Heart left ventricle (tissue), 13 donors: ENCODE results near the gene IFIT2.

ENCODE experiments used
- POLR2A ChIP-seq, 2 donors: fragments of 450-650 bp; IDR thresholded peaks; one replicate each; pipeline ENCODE4 v1.6.1; 2017; ENCODE audit warnings: antibody characterized with exemption in 2 of 2, mild to moderate bottlenecking in 2 of 2, moderate library complexity in 2 of 2
- TF ChIP-seq, protein P1 (sequence below), 12 donors: fragments of 200-600 bp; sonication (generic) in 4 of 12; IDR thresholded peaks; one replicate each; pipeline versions ENCODE4 v1.5.0 to v1.8.0; 2018 to 2022; ENCODE audit warnings: antibody characterized with exemption in 12 of 12, mild to moderate bottlenecking in 5 of 12
- donor health status: ischemic (EF 13 %, LVEDD 7.1; RV severe dilation, severe dysfunction).
- donor health status: DM: no; HTN: yes; CAD: no.
- donor health status: DM: no; HTN: no; CAD: no.
- donor health status: ischemic (EF 25% LVEDD 6.9; RV normal size, moderate dysfunction).
- donor health status: ischemic (EF 25% LVEDD 5.7; RV mildly dilated, moderate dysfunction).
- donor health status: ischemic (EF 35%, LVEDD 5.7; RV mildly dilated, moderate dysfunction).
- donor health status: nonischemic (EF 11% LVEDD 7.7; RV severe dilation, severe dysfunction).
- donor health status: DM: yes; HTN: yes; CAD: no.
- donor health status: PGD.
- donor health status: ischemic (EF 29% LVEDD 5.4; RV normal size, mild dysfunction).
- donor health status: nonischemic (EF 23%, LVEDD 6.1; RV moderate dilation, normal function).

DNA sequence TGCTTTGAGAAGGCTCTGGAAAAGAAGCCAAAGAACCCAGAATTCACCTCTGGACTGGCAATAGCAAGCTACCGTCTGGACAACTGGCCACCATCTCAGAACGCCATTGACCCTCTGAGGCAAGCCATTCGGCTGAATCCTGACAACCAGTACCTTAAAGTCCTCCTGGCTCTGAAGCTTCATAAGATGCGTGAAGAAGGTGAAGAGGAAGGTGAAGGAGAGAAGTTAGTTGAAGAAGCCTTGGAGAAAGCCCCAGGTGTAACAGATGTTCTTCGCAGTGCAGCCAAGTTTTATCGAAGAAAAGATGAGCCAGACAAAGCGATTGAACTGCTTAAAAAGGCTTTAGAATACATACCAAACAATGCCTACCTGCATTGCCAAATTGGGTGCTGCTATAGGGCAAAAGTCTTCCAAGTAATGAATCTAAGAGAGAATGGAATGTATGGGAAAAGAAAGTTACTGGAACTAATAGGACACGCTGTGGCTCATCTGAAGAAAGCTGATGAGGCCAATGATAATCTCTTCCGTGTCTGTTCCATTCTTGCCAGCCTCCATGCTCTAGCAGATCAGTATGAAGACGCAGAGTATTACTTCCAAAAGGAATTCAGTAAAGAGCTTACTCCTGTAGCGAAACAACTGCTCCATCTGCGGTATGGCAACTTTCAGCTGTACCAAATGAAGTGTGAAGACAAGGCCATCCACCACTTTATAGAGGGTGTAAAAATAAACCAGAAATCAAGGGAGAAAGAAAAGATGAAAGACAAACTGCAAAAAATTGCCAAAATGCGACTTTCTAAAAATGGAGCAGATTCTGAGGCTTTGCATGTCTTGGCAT, 4.8 kb downstream of the IFIT2 start:
- TF ChIP-seq, protein P1, sequence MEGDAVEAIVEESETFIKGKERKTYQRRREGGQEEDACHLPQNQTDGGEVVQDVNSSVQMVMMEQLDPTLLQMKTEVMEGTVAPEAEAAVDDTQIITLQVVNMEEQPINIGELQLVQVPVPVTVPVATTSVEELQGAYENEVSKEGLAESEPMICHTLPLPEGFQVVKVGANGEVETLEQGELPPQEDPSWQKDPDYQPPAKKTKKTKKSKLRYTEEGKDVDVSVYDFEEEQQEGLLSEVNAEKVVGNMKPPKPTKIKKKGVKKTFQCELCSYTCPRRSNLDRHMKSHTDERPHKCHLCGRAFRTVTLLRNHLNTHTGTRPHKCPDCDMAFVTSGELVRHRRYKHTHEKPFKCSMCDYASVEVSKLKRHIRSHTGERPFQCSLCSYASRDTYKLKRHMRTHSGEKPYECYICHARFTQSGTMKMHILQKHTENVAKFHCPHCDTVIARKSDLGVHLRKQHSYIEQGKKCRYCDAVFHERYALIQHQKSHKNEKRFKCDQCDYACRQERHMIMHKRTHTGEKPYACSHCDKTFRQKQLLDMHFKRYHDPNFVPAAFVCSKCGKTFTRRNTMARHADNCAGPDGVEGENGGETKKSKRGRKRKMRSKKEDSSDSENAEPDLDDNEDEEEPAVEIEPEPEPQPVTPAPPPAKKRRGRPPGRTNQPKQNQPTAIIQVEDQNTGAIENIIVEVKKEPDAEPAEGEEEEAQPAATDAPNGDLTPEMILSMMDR (IDR thresholded peaks at IDR 0.05) = no peak
- no peak for TF ChIP-seq POLR2A (IDR thresholded peaks at IDR 0.05)
